Cardiac muscle cell (in vitro differentiated cells and primary cell): Measurements from ENCODE around the gene RASAL2. TPM values are rescaled to one million over a fixed set of nuclear protein-coding genes. Genes with fewer than 3 reads are reported as not detected.

Source experiments
- DNase-seq, 2 donors: peaks; one replicate each; pipeline versions ENCODE4 v3.0.0 to v3.0.0-alpha.2; 2010 to 2017; ENCODE audit warnings: low read depth in 1 of 2, low spot score in 1 of 2
- H3K27ac ChIP-seq: fragments of 200-600 bp; sonication (generic); 2 replicates; pipeline ENCODE4 v1.5.1; 2016
- H3K27me3 ChIP-seq: fragments of 200-600 bp; sonication (generic); 2 replicates; pipeline ENCODE4 v1.6.0; 2016; ENCODE audit warnings: control low read depth
- H3K36me3 ChIP-seq: fragments of 200-600 bp; sonication (generic); 2 replicates; pipeline ENCODE4 v1.5.1; 2016; ENCODE audit warnings: control low read depth
- H3K4me1 ChIP-seq: fragments of 200-600 bp; sonication (generic); 2 replicates; pipeline ENCODE4 v1.8.1; 2017; ENCODE audit warnings: low read depth, mild to moderate bottlenecking, mixed run types
- H3K4me3 ChIP-seq: fragments of 200-600 bp; sonication (generic); 2 replicates; pipeline ENCODE4 v1.5.1; 2016; ENCODE audit warnings: mild to moderate bottlenecking
- H3K9me3 ChIP-seq: fragments of 200-600 bp; sonication (generic); 2 replicates; pipeline ENCODE4 v1.5.1; 2017; ENCODE audit warnings: low read depth, mild to moderate bottlenecking, control low read depth
- CTCF ChIP-seq: IDR thresholded peaks from 2 replicates; pipeline ENCODE4 v1.5.1; 2012; ENCODE audit warnings: low read depth, mild to moderate bottlenecking, low read length
- polyA plus RNA-seq: library from polyadenylated mRNA; unstranded; fragments of >200 nt; fragmentation: Nextera tagmentation; extraction: Ambion mirVana; gene quantifications from 2 replicates; pipeline ENCODE4 v1.2.1, GENCODE V29; 2016
- total RNA-seq: library from RNA; depleted of rRNA; stranded (reverse); fragments of >200 nt; gene quantifications from 2 replicates; pipeline ENCODE4 v1.2.3, GENCODE V29; 2016

The RASAL2 gene
- total and polyA plus RNA-seq, 2 experiments from 2014 or later, result 11.2 to 35.3 TPM

DNA sequence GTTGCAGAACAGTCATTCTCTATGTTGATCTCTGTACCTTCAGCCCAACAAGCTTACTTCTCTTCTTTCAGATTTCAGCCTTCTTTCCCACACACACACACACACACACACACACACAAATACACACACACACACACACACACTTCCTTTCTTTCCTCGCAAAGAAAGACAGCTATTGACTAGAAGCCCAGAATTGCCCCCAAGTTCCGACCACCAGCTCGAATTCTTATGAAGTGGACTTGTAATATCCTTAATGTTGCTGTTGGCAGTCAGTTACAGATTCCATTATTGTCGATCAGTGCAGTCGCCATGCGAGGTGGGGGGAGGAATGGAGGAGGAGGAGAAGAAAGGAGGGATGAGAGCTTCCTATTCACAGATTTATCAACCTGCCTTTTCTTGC, 277.3 kb downstream of the RASAL2 start:
- TF ChIP-seq CTCF, result no peak
- peak overlapping the region; percentile 44 for H3K27ac ChIP-seq

DNA sequence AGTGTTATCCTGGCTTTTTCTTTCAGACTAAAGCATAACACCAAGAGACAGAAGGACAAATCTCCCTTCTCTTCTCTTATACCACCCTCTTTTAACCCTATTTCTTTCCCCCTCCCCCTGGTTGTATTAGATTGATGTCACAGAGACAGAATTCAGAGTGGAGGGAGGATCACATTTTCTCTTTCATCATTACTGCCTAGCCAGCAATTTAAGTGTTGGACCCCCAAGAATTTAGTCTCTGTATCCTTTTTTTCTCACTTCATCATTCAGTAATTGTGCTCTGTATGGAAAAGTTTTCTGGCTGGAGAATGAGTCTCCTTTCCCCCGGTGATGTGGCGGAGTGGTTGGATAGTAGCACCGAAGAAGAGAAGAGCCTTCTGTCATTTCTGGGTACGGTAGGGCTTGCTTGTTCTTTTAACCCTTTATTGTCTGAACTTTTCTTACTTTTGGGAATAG, 278.1 kb downstream of the RASAL2 start:
- TF ChIP-seq CTCF, result no peak
- DNase-seq, result peak in 1 of 2 donors; percentile 9
- Histone ChIP-seq H3K27ac (no peak overlapping the region), H3K9me3 (no peaks in the 10 kb centered on the region), H3K4me3 (peak overlapping the region; percentile 21), H3K4me1 (peaks cover 52% of the 10 kb centered on the region), H3K27me3 (no peaks in the 10 kb centered on the region), H3K36me3 (no peaks in the 10 kb centered on the region)

More for the DNA sequence above, 277.3 kb downstream of the RASAL2 start:
- peak; percentile 11 to 44 for DNase-seq
- peaks cover 46% of the 10 kb centered on the region for H3K4me1 ChIP-seq
- no peaks in the 10 kb centered on the region for H3K27me3 ChIP-seq
- peak overlapping the region; percentile 21 for H3K4me3 ChIP-seq
- no peaks in the 10 kb centered on the region for H3K9me3 ChIP-seq
- no peaks in the 10 kb centered on the region for H3K36me3 ChIP-seq

GRCh38 chr1:178374016-178374415, 280.1 kb downstream of the RASAL2 start:
- no peak for DNase-seq
- Histone ChIP-seq H3K27ac (no peak overlapping the region), H3K4me1 (peaks cover 58% of the 10 kb centered on the region), H3K27me3 (no peaks in the 10 kb centered on the region), H3K9me3 (no peaks in the 10 kb centered on the region), H3K4me3 (no peak overlapping the region), H3K36me3 (no peaks in the 10 kb centered on the region)
- TF ChIP-seq CTCF, result no peak

GRCh38 chr1:178376008-178376407, 282.1 kb downstream of the RASAL2 start:
- TF ChIP-seq CTCF, result no peak
- H3K9me3 ChIP-seq, result no peaks in the 10 kb centered on the region
- DNase-seq, result peak in 1 of 2 donors; percentile 10
- peaks cover 59% of the 10 kb centered on the region for H3K4me1 ChIP-seq
- H3K27ac ChIP-seq, result peak overlapping the region; percentile 35
- H3K27me3 ChIP-seq, result no peaks in the 10 kb centered on the region
- no peaks in the 10 kb centered on the region for H3K36me3 ChIP-seq
- H3K4me3 ChIP-seq, result no peak overlapping the region

GRCh38 chr1:178379807-178380206, 285.9 kb downstream of the RASAL2 start:
- peak; percentile 37 for TF ChIP-seq CTCF
- H3K36me3 ChIP-seq, result no peaks in the 10 kb centered on the region
- H3K9me3 ChIP-seq, result no peaks in the 10 kb centered on the region
- H3K27ac ChIP-seq, result no peak overlapping the region
- H3K4me1 ChIP-seq, result peaks cover 43% of the 10 kb centered on the region
- no peak for DNase-seq
- H3K4me3 ChIP-seq, result no peak overlapping the region
- no peaks in the 10 kb centered on the region for H3K27me3 ChIP-seq

DNA sequence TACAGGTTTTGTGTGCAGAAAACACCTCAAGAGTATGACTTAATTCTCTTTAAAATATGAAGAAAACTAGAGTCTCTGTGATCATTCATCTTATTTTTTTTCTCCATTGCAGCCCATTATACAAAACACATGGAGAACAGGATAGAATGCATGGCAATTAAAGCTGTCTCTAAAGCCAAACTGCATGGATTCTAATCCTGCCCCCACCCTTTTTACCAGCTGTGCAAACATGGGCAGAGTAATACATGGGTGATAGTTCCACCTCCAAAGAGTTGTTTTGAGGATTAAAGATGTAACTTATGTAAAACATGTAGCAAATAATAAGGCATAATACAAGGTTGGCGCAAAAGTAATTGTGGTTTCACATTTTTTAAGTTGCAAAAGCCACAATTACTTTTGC, 288.5 kb downstream of the RASAL2 start:
- Histone ChIP-seq H3K4me3 (no peak overlapping the region), H3K9me3 (no peaks in the 10 kb centered on the region), H3K36me3 (no peaks in the 10 kb centered on the region), H3K4me1 (peaks cover 20% of the 10 kb centered on the region), H3K27ac (no peak overlapping the region), H3K27me3 (no peaks in the 10 kb centered on the region)
- no peak for DNase-seq
- no peak for TF ChIP-seq CTCF
